Epithelial cell of esophagus (primary cell): ENCODE measurements around the gene MAML3.

Experiments
- DNase-seq: peaks from one replicate; pipeline ENCODE4 v3.0.0; 2010; ENCODE audit warnings: low read depth
- H3K4me3 ChIP-seq: 2 replicates; pipeline ENCODE4 v1.5.1; 2011; ENCODE audit warnings: mild to moderate bottlenecking, low read length, control low read depth
- TF ChIP-seq, protein P1 (sequence below): IDR thresholded peaks from 2 replicates; pipeline ENCODE4 v1.5.1; 2011; ENCODE audit warnings: low read depth, mild to moderate bottlenecking, low read length, control low read depth, inconsistent platforms; ENCODE audit not compliant: insufficient read depth; ENCODE audit errors: missing control alignments

MAML3 gene

GRCh38 chr4:140099983-140100382 lies 54.0 kb downstream of the MAML3 start:
- DNase-seq = no peak
- TF ChIP-seq, protein P1, sequence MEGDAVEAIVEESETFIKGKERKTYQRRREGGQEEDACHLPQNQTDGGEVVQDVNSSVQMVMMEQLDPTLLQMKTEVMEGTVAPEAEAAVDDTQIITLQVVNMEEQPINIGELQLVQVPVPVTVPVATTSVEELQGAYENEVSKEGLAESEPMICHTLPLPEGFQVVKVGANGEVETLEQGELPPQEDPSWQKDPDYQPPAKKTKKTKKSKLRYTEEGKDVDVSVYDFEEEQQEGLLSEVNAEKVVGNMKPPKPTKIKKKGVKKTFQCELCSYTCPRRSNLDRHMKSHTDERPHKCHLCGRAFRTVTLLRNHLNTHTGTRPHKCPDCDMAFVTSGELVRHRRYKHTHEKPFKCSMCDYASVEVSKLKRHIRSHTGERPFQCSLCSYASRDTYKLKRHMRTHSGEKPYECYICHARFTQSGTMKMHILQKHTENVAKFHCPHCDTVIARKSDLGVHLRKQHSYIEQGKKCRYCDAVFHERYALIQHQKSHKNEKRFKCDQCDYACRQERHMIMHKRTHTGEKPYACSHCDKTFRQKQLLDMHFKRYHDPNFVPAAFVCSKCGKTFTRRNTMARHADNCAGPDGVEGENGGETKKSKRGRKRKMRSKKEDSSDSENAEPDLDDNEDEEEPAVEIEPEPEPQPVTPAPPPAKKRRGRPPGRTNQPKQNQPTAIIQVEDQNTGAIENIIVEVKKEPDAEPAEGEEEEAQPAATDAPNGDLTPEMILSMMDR = no peak
- H3K4me3 ChIP-seq = no peak overlapping the region

DNA sequence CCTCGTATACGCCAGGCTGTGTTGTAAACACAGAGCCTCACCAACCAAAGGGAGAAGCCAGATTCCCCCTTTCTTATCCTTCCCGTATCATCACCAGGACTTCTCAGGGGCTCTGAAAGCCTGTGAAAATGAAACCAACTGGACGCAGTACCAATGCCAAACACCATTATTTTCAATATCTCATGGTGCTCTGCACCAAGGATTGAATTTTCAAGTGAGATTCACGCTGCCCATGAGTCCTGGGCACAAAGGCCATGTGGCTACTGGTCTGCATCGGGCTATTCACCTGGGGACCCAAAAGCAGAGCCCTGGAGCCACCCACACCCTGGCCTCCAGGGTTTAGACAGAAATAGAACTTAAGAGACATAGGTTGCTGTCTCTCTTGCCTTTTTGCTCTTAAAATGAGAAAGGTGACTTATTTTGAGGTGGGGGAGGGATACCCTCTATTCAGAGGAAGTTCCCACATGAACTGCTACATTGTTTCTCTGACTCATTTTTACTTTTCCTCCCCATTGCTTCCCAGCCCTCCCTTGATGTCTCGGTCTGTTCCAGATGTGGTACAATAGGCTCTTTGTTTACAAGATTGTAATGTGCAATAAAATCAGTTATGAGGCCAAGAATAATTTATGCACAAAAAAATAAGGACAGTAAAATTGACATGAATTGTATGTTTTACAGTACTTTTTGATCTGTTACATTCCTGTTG lies 55.4 kb downstream of the MAML3 start:
- H3K4me3 ChIP-seq = no peak overlapping the region
- TF ChIP-seq, protein P1 = no peak
- peak; percentile 33 for DNase-seq

DNA sequence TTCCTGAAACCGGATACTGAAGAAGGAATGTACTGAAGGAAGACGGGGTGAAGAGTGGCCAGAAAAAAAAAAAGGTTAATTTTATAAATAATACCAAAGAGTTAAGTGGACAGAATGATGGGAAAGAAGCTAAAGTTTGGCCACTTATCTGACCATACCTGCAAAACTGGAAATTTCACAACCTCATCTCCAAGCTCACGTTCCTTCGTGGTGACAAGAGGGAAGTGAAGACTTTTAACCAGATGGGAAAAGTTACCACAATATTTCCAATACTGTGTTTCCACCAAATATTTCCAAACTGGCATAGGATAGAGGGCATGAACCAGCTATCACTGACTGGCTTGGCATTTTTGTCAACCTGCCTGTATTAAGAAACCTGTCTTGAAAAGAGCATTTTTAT lies 56.4 kb downstream of the MAML3 start:
- TF ChIP-seq, protein P1 = no peak
- H3K4me3 ChIP-seq = no peak overlapping the region
- peak; percentile 72 for DNase-seq

DNA sequence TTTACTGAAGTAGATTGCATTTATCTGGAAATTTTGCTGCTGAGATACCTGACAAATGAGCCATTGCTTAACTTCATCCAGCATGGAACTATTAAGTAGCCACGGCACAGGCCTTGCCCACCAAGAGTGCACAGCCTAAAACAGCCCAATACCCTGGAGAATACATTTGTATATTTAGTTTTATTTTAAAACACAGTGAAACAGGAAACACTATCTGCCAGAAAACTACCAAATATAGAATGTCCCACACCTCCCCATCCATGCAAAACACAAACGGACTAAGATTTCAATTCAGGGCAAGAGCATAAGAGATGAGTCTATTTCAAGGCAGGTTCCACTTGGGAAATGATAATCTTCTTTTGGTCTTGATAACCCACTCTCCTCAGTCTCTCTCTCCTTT lies 57.1 kb downstream of the MAML3 start:
- no peak for DNase-seq
- TF ChIP-seq, protein P1 = no peak
- no peak overlapping the region for H3K4me3 ChIP-seq

DNA sequence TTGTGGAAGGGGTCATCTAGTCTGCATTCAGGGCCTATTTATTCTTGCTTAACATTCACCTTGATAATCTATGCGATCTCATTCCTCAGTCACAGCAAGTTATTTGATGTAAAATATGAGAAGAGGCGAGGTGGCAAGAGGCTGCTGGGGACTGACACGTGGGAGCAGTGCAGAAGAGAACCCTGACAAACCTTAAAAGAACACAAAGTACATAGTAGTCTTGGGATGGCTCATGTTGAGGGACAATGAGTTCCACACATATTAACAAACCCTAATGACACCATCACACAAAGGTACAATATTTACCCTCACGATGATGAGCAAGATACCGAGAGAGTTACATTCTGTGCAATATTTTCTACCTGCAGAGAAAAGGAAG lies 57.5 kb downstream of the MAML3 start:
- TF ChIP-seq, protein P1 = no peak
- no peak for DNase-seq
- H3K4me3 ChIP-seq = no peak overlapping the region

GRCh38 chr4:140095694-140096482 lies 58.1 kb downstream of the MAML3 start:
- peak; percentile 92 for DNase-seq
- TF ChIP-seq, protein P1 = no peak
- H3K4me3 ChIP-seq = no peak overlapping the region
